ENCODE data around the gene ANGPTL7.

- no peak for TF ChIP-seq POLR2A (IDR thresholded peaks at IDR 0.05)
- no peak for TF ChIP-seq CTCF (IDR thresholded peaks at IDR 0.05)
Measured at GRCh38 chr1:11170102-11170501, 19.1 kb upstream of the ANGPTL7 start.
